ENCODE data around the gene CD63. TPM values are rescaled to one million over a fixed set of nuclear protein-coding genes. Genes with fewer than 3 reads are reported as not detected.
A peak's percentile ranks its signal among the peaks of the same experiment; 100 is the strongest.

CD63 gene
- total and polyA plus RNA-seq, 2 of the 4 experiments (the other 2 are of a cell fraction), result 995 to 1,398 TPM

DNA sequence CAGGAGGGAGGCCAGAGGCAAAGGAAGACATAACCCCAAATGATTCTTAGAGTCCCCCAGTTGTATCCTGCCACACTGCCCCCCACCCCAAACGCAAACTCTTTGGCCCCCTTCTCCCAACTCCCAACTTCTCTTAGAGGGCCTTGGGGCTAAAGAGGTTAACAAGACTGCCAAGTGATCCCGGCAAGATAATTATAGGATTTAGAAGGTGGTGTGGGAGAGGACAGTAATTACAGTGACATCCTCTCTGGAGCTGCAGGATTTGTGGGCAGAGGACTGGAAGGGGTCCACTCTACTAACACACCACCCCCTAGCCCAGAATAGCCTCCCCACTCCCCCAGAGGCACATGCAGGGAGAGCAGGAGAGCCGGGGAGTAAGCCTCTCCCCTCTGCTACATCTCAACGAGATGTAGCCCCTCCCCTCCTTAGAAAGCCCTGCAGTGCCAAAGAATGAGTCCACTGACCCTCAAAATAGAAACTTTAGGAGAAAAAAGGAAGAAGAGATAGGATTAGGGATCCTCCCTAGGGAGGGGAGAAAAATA lies 8.8 kb upstream of the CD63 start:
- H3K27ac ChIP-seq (ENCODE audit: insufficient read depth, low read length), result peak overlapping the region; percentile 47; the same call in 1 of the 2 replicates
- peak overlapping the region; percentile 63 for H2BK120ac ChIP-seq (ENCODE audit: low read depth, low read length)
- 0 out of 2 replicates have a peak overlapping the region, but pooled peaks have one; percentile 46 for H2BK20ac ChIP-seq (ENCODE audit: low read depth, low read length)
- no peaks in the 10 kb centered on the region for H4K20me1 ChIP-seq (ENCODE audit: insufficient read depth, low read length)
- peak overlapping the region; percentile 12 for H3K9ac ChIP-seq (ENCODE audit: low read depth, low read length)
- H3K14ac ChIP-seq (replicated peaks; ENCODE audit: low read depth, low read length), result peak overlapping the region; percentile 80; the same call in 1 of the 2 replicates
- H4K91ac ChIP-seq (ENCODE audit: insufficient read depth, low read depth, low read length), result peak overlapping the region; percentile 39; the same call in 1 of the 2 replicates
- H3K79me1 ChIP-seq (ENCODE audit: low read depth in 1 of 2, low read length in 2 of 2), result peaks cover 0 to 16% of the 10 kb centered on the region in 2 experiments; a peak in 2 of 4 replicates
- TF ChIP-seq MAFK (IDR thresholded peaks at IDR 0.05; ENCODE audit: low read depth, low read length) (no peak), BHLHE40 (IDR thresholded peaks at IDR 0.05; ENCODE audit: low read depth, low read length) (no peak), CEBPB (IDR thresholded peaks at IDR 0.05; ENCODE audit: low read depth, low read length) (no peak), FOS (IDR thresholded peaks at IDR 0.05; ENCODE audit: low read depth, low read length) (no peak), RFX5 (IDR thresholded peaks at IDR 0.05; ENCODE audit: low read depth, low read length) (no peak), CHD1 (IDR thresholded peaks at IDR 0.05; ENCODE audit: low read depth, low read length) (no peak), MAZ (IDR thresholded peaks at IDR 0.05; ENCODE audit: borderline replicate concordance, low read depth, low read length) (no peak), SMC3 (IDR thresholded peaks at IDR 0.05; ENCODE audit: low read depth, low read length) (no peak), POLR2A (IDR thresholded peaks at IDR 0.05; ENCODE audit: low read depth, low read length) (no peak)
- TF ChIP-seq, protein P1, sequence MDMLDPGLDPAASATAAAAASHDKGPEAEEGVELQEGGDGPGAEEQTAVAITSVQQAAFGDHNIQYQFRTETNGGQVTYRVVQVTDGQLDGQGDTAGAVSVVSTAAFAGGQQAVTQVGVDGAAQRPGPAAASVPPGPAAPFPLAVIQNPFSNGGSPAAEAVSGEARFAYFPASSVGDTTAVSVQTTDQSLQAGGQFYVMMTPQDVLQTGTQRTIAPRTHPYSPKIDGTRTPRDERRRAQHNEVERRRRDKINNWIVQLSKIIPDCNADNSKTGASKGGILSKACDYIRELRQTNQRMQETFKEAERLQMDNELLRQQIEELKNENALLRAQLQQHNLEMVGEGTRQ (IDR thresholded peaks at IDR 0.05; ENCODE audit: low read depth, low read length), result no peak
- TF ChIP-seq, protein P2, sequence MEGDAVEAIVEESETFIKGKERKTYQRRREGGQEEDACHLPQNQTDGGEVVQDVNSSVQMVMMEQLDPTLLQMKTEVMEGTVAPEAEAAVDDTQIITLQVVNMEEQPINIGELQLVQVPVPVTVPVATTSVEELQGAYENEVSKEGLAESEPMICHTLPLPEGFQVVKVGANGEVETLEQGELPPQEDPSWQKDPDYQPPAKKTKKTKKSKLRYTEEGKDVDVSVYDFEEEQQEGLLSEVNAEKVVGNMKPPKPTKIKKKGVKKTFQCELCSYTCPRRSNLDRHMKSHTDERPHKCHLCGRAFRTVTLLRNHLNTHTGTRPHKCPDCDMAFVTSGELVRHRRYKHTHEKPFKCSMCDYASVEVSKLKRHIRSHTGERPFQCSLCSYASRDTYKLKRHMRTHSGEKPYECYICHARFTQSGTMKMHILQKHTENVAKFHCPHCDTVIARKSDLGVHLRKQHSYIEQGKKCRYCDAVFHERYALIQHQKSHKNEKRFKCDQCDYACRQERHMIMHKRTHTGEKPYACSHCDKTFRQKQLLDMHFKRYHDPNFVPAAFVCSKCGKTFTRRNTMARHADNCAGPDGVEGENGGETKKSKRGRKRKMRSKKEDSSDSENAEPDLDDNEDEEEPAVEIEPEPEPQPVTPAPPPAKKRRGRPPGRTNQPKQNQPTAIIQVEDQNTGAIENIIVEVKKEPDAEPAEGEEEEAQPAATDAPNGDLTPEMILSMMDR (conservative IDR thresholded peaks at IDR 0.05; ENCODE audit: low read depth, low read length), result no peak
- TF ChIP-seq, protein P3, sequence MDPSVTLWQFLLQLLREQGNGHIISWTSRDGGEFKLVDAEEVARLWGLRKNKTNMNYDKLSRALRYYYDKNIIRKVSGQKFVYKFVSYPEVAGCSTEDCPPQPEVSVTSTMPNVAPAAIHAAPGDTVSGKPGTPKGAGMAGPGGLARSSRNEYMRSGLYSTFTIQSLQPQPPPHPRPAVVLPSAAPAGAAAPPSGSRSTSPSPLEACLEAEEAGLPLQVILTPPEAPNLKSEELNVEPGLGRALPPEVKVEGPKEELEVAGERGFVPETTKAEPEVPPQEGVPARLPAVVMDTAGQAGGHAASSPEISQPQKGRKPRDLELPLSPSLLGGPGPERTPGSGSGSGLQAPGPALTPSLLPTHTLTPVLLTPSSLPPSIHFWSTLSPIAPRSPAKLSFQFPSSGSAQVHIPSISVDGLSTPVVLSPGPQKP (IDR thresholded peaks at IDR 0.05; ENCODE audit: borderline replicate concordance, low read depth, low read length), result no peak
- dilution Hi-C loops (cut with HindIII; ENCODE audit: low sequenced_read_pairs, unreplicated experiment) (no loop called here), intact Hi-C loops (cut with micrococcal nuclease) (loop anchor here (1.0 to 5.0 kb wide), 7 partner anchors 56 to 368 kb away; partner anchors contain the start of gene RPS26), in situ Hi-C loops (cut with MboI; ENCODE audit: low sequenced_read_pairs) (loop anchor here (5.0 kb wide), 1 partner anchor 205 kb away; no protein-coding TSS in a partner anchor)
- BruUV-seq (replicated peaks), result no TSS peak
- H3K9me3 ChIP-seq (ENCODE audit: control insufficient read depth, insufficient read depth, low read length), result no peaks in the 10 kb centered on the region
- no peaks in the 10 kb centered on the region for H3K27me3 ChIP-seq (ENCODE audit: control insufficient read depth, insufficient read depth, low read length)
- peaks cover 6% of the 10 kb centered on the region; the same call in 1 of the 2 replicates for H3K9me1 ChIP-seq (ENCODE audit: insufficient read depth, low read length)
- peak overlapping the region; percentile 42 for H4K5ac ChIP-seq (ENCODE audit: low read depth, low read length)
- H2AK9ac ChIP-seq (replicated peaks; ENCODE audit: low read depth, low read length, poor library complexity), result peak overlapping the region; percentile 81
- ATAC-seq (ENCODE audit: low read depth), result peak; percentile 15
- H2AK5ac ChIP-seq (ENCODE audit: low read depth, low read length), result peak overlapping the region; percentile 64; the same call in 1 of the 2 replicates
- WGBS, 2 experiments (ENCODE audit: extremely low coverage in 2 of 2, insufficient read length in 1 of 2), result no CpG with 5 or more reads among the region's 4 CpGs
- no peak overlapping the region; the same call in 1 of the 2 replicates for H3K18ac ChIP-seq (ENCODE audit: low read depth, low read length)
- H3K56ac ChIP-seq (ENCODE audit: extremely low read depth, insufficient read depth, low read length), result no peak overlapping the region
- peak overlapping the region; percentile 66 to 88; a peak in 3 of 4 replicates for H4K8ac ChIP-seq (ENCODE audit: low read depth in 2 of 2, low read length in 2 of 2)
- no peak overlapping the region for H3K4me3 ChIP-seq (ENCODE audit: insufficient read depth, low read depth, low read length)
- peak overlapping the region; percentile 38 for H2BK5ac ChIP-seq (ENCODE audit: low read depth, low read length, poor library complexity, severe bottlenecking)
- H3K4me2 ChIP-seq (ENCODE audit: low read depth, low read length), result peak overlapping the region; percentile 92
- peaks cover 6% of the 10 kb centered on the region for H3K4me1 ChIP-seq (ENCODE audit: control insufficient read depth, insufficient read depth, low read length)
- peak overlapping the region; percentile 25; the same call in 1 of the 3 replicates for H2BK15ac ChIP-seq (ENCODE audit: low read depth, low read length)
- CTCF ChIA-PET, result interaction anchor here (0.9 to 2.7 kb wide), 13 partner anchors 8 to 307 kb away, joined by 3 to 16 read pairs (median 5); partner anchors contain the start of genes CD63 and RDH5
- no peaks in the 10 kb centered on the region for H3K36me3 ChIP-seq (ENCODE audit: control insufficient read depth, insufficient read depth, low read length)
- no peak for DNase-seq
- H3K4ac ChIP-seq (ENCODE audit: low read depth, low read length), result peak overlapping the region; percentile 70
- POLR2A ChIA-PET (ENCODE audit: unreplicated experiment), result interaction anchor here (1.6 kb wide), 1 partner anchor 8 kb away, joined by 5 read pairs; the partner anchor contains the start of gene CD63
- H3K23ac ChIP-seq (ENCODE audit: low read depth, low read length), result peak overlapping the region; percentile 58; the same call in 1 of the 2 replicates
- H2AFZ ChIP-seq (replicated peaks; ENCODE audit: low read length, poor library complexity), result peak overlapping the region; percentile 96
